GM23338 (cell line): ENCODE measurements around the gene PPP2R1B. TPM values are rescaled to one million over a fixed set of nuclear protein-coding genes. Genes with fewer than 3 reads are reported as not detected.

Source experiments
- ATAC-seq: fragments of 200-7000 bp; cut with Tn5 transposase; 3 replicates; pipeline ENCODE4 v1.9.1; 2020
- DNase-seq: peaks from one replicate; pipeline ENCODE4 v3.0.0-alpha.2; 2015; ENCODE audit warnings: low spot score
- H2AFZ ChIP-seq: fragments of 200-600 bp; sonication (generic); 2 replicates; pipeline ENCODE4 v1.8.0; 2016; ENCODE audit warnings: antibody characterized with exemption, mild to moderate bottlenecking, moderate library complexity
- H3F3A ChIP-seq: fragments of 200-600 bp; sonication (generic); replicated peaks from 2 replicates; pipeline ENCODE4 v1.8.0; 2017; ENCODE audit warnings: antibody characterized with exemption, mixed run types, low read depth
- H3K27ac ChIP-seq: fragments of 200-600 bp; sonication (generic); 2 replicates; pipeline ENCODE4 v1.6.1; 2016; ENCODE audit warnings: low read depth
- H3K27me3 ChIP-seq: fragments of 200-600 bp; sonication (generic); 2 replicates; pipeline ENCODE4 v1.8.0; 2016; ENCODE audit warnings: mild to moderate bottlenecking, mixed run types, moderate library complexity; ENCODE audit not compliant: insufficient read depth
- H3K36me3 ChIP-seq: fragments of 200-600 bp; sonication (generic); 2 replicates; pipeline ENCODE4 v1.8.0; 2016; ENCODE audit warnings: mild to moderate bottlenecking; ENCODE audit not compliant: insufficient read depth
- H3K4me1 ChIP-seq: fragments of 200-600 bp; sonication (generic); 2 replicates; pipeline ENCODE4 v1.8.0; 2016; ENCODE audit warnings: mild to moderate bottlenecking, moderate library complexity; ENCODE audit not compliant: insufficient read depth
- H3K4me2 ChIP-seq: fragments of 200-600 bp; sonication (generic); 2 replicates; pipeline ENCODE4 v1.7.1; 2017; ENCODE audit warnings: mixed run types
- H3K4me3 ChIP-seq: fragments of 200-600 bp; sonication (generic); 2 replicates; pipeline ENCODE4 v1.6.1; 2016; ENCODE audit warnings: mixed run types
- H3K79me2 ChIP-seq: fragments of 200-600 bp; sonication (generic); replicated peaks from 2 replicates; pipeline ENCODE4 v1.8.0; 2017; ENCODE audit warnings: mild to moderate bottlenecking; ENCODE audit not compliant: insufficient read depth
- H3K9me2 ChIP-seq: fragments of 200-600 bp; sonication (generic); 2 replicates; pipeline ENCODE4 v1.8.0; 2017; ENCODE audit not compliant: insufficient read depth
- H4K20me1 ChIP-seq: fragments of 200-600 bp; sonication (generic); replicated peaks from 2 replicates; pipeline ENCODE4 v1.8.0; 2017; ENCODE audit warnings: mild to moderate bottlenecking; ENCODE audit not compliant: insufficient read depth
- H3K27ac Mint-ChIP-seq: 2 replicates; pipeline ENCODE4 v1.8.0; 2020; ENCODE audit warnings: inconsistent platforms, mild to moderate bottlenecking, moderate library complexity, mixed read lengths
- H3K27me3 Mint-ChIP-seq: 3 replicates; pipeline ENCODE4 v1.8.0; 2022; ENCODE audit warnings: low read depth, mild to moderate bottlenecking, moderate library complexity, mixed read lengths, inconsistent platforms; ENCODE audit not compliant: insufficient read depth, poor library complexity
- H3K36me3 Mint-ChIP-seq: 3 replicates; pipeline ENCODE4 v1.8.0; 2021; ENCODE audit warnings: low read depth, mild to moderate bottlenecking, inconsistent platforms, moderate library complexity, mixed read lengths
- H3K4me1 Mint-ChIP-seq: 3 replicates; pipeline ENCODE4 v1.8.0; 2020; ENCODE audit warnings: mild to moderate bottlenecking, inconsistent platforms, mixed read lengths
- H3K4me3 Mint-ChIP-seq: 3 replicates; pipeline ENCODE4 v1.8.0; 2021; ENCODE audit warnings: moderate library complexity, mild to moderate bottlenecking, inconsistent platforms, mixed read lengths
- H3K9me3 Mint-ChIP-seq: 3 replicates; pipeline ENCODE4 v1.8.0; 2020; ENCODE audit warnings: moderate library complexity, mild to moderate bottlenecking, inconsistent platforms, mixed read lengths
- CREB1 ChIP-seq: fragments of 250-450 bp; sonication (Bioruptor Pico); IDR thresholded peaks from 2 replicates; pipeline ENCODE4 v1.5.0; 2020; ENCODE audit warnings: low read depth, mild to moderate bottlenecking, moderate library complexity
- CTCF ChIP-seq, 2 experiments: fragments of 200-600 bp in 1 of 2; sonication (generic) in 1 of 2; conservative IDR thresholded peaks; 2 replicates each; pipeline versions ENCODE4 v1.5.1 to v1.6.1; 2016 to 2017; ENCODE audit warnings: antibody characterized with exemption in 2 of 2, low read depth in 2 of 2, mild to moderate bottlenecking in 2 of 2, moderate library complexity in 1 of 2
- EZH2 ChIP-seq: fragments of 200-600 bp; sonication (generic); IDR thresholded peaks from one replicate; pipeline ENCODE4 v1.8.0; 2017; ENCODE audit warnings: antibody characterized with exemption, mild to moderate bottlenecking, low read depth; ENCODE audit not compliant: unreplicated experiment
- EZH2phosphoT487 ChIP-seq: fragments of 200-600 bp; sonication (generic); IDR thresholded peaks from one replicate; pipeline ENCODE4 v1.8.1; 2018; ENCODE audit warnings: antibody characterized with exemption; ENCODE audit not compliant: unreplicated experiment
- JUNB ChIP-seq: IDR thresholded peaks from one replicate; pipeline ENCODE4 v1.6.1; 2016; ENCODE audit warnings: antibody characterized with exemption; ENCODE audit not compliant: unreplicated experiment
- NANOG ChIP-seq: IDR thresholded peaks from 2 replicates; pipeline ENCODE4 v1.6.1; 2016; ENCODE audit warnings: antibody characterized with exemption, borderline replicate concordance
- POLR2AphosphoS5 ChIP-seq: IDR thresholded peaks from 2 replicates; pipeline ENCODE4 v1.6.1; 2016; ENCODE audit warnings: antibody characterized with exemption, low read depth
- STAT1 ChIP-seq: IDR thresholded peaks from one replicate; pipeline ENCODE4 v1.6.1; 2016; ENCODE audit warnings: antibody characterized with exemption; ENCODE audit not compliant: unreplicated experiment
- ZNF114 ChIP-seq: fragments of 250-450 bp; sonication (Bioruptor Pico); IDR thresholded peaks from 2 replicates; pipeline ENCODE4 v1.5.0; 2020; ENCODE audit warnings: mild to moderate bottlenecking, moderate library complexity
- ZNF331 ChIP-seq: fragments of 250-450 bp; sonication (Bioruptor Pico); IDR thresholded peaks from 2 replicates; pipeline ENCODE4 v1.5.0; 2020; ENCODE audit warnings: low read depth, mild to moderate bottlenecking, moderate library complexity
- polyA plus RNA-seq: library from polyadenylated mRNA; unstranded; fragments of >200 nt; fragmentation: Nextera tagmentation; extraction: Ambion mirVana; gene quantifications from 2 replicates; pipeline ENCODE4 v1.2.1, GENCODE V29; 2016
- total RNA-seq: library from RNA; depleted of rRNA; stranded (reverse); fragments of >200 nt; shearing (Covaris generic); gene quantifications from 2 replicates; pipeline ENCODE4 v1.2.3, GENCODE V29; 2014
- TF ChIP-seq, protein P1 (sequence below): IDR thresholded peaks from 2 replicates; pipeline ENCODE4 v1.6.1; 2016; ENCODE audit warnings: antibody characterized with exemption
- TF ChIP-seq, protein P2 (sequence below): IDR thresholded peaks from one replicate; pipeline ENCODE4 v1.6.1; 2018; ENCODE audit warnings: antibody characterized with exemption; ENCODE audit not compliant: unreplicated experiment
- TF ChIP-seq, protein P3 (sequence below): fragments of 250-450 bp; sonication (Bioruptor Pico); IDR thresholded peaks from 2 replicates; pipeline ENCODE4 v1.5.0; 2020; ENCODE audit warnings: mild to moderate bottlenecking, moderate library complexity

Gene PPP2R1B
- total and polyA plus RNA-seq, 2 experiments from 2014 or later, result 18.5 to 82.0 TPM

GRCh38 chr11:111808063-111808588 lies 41.9 kb upstream of the PPP2R1B start:
- H3K4me3 Mint-ChIP-seq, result no peak overlapping the region

More at GRCh38 chr11:111808063-111808588, 41.9 kb upstream of the PPP2R1B start:
- no peak overlapping the region for H2AFZ ChIP-seq
- no peaks in the 10 kb centered on the region for H3K27me3 ChIP-seq
- Mint-ChIP-seq H3K9me3 (no peaks in the 10 kb centered on the region), H3K27me3 (peaks cover 4% of the 10 kb centered on the region), H3K27ac (no peak overlapping the region), H3K36me3 (no peaks in the 10 kb centered on the region; the same call in 1 of the 3 replicates), H3K4me1 (peaks cover 6% of the 10 kb centered on the region)
- no peaks in the 10 kb centered on the region for H3K36me3 ChIP-seq
- ATAC-seq (no peak), DNase-seq (no peak)
- H3K27ac ChIP-seq, result no peak overlapping the region
- H4K20me1 ChIP-seq, result no peaks in the 10 kb centered on the region
- H3K4me3 ChIP-seq, result no peak overlapping the region
- no peak overlapping the region for H3K4me2 ChIP-seq
- H3K79me2 ChIP-seq, result no peaks in the 10 kb centered on the region
- TF ChIP-seq CTCF (conservative IDR thresholded peaks at IDR 0.05; ENCODE audit: low read depth in 2 of 2) (no peak), EZH2phosphoT487 (no peak), ZNF331 (CRISPR knock-in tag) (no peak), STAT1 (no peak), JUNB (no peak), CREB1 (no peak), NANOG (no peak), POLR2AphosphoS5 (no peak), ZNF114 (no peak), EZH2 (no peak)
- TF ChIP-seq, protein P1, sequence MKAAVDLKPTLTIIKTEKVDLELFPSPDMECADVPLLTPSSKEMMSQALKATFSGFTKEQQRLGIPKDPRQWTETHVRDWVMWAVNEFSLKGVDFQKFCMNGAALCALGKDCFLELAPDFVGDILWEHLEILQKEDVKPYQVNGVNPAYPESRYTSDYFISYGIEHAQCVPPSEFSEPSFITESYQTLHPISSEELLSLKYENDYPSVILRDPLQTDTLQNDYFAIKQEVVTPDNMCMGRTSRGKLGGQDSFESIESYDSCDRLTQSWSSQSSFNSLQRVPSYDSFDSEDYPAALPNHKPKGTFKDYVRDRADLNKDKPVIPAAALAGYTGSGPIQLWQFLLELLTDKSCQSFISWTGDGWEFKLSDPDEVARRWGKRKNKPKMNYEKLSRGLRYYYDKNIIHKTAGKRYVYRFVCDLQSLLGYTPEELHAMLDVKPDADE, result no peak
- TF ChIP-seq, protein P2, sequence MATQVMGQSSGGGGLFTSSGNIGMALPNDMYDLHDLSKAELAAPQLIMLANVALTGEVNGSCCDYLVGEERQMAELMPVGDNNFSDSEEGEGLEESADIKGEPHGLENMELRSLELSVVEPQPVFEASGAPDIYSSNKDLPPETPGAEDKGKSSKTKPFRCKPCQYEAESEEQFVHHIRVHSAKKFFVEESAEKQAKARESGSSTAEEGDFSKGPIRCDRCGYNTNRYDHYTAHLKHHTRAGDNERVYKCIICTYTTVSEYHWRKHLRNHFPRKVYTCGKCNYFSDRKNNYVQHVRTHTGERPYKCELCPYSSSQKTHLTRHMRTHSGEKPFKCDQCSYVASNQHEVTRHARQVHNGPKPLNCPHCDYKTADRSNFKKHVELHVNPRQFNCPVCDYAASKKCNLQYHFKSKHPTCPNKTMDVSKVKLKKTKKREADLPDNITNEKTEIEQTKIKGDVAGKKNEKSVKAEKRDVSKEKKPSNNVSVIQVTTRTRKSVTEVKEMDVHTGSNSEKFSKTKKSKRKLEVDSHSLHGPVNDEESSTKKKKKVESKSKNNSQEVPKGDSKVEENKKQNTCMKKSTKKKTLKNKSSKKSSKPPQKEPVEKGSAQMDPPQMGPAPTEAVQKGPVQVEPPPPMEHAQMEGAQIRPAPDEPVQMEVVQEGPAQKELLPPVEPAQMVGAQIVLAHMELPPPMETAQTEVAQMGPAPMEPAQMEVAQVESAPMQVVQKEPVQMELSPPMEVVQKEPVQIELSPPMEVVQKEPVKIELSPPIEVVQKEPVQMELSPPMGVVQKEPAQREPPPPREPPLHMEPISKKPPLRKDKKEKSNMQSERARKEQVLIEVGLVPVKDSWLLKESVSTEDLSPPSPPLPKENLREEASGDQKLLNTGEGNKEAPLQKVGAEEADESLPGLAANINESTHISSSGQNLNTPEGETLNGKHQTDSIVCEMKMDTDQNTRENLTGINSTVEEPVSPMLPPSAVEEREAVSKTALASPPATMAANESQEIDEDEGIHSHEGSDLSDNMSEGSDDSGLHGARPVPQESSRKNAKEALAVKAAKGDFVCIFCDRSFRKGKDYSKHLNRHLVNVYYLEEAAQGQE, result no peak
- TF ChIP-seq, protein P3, sequence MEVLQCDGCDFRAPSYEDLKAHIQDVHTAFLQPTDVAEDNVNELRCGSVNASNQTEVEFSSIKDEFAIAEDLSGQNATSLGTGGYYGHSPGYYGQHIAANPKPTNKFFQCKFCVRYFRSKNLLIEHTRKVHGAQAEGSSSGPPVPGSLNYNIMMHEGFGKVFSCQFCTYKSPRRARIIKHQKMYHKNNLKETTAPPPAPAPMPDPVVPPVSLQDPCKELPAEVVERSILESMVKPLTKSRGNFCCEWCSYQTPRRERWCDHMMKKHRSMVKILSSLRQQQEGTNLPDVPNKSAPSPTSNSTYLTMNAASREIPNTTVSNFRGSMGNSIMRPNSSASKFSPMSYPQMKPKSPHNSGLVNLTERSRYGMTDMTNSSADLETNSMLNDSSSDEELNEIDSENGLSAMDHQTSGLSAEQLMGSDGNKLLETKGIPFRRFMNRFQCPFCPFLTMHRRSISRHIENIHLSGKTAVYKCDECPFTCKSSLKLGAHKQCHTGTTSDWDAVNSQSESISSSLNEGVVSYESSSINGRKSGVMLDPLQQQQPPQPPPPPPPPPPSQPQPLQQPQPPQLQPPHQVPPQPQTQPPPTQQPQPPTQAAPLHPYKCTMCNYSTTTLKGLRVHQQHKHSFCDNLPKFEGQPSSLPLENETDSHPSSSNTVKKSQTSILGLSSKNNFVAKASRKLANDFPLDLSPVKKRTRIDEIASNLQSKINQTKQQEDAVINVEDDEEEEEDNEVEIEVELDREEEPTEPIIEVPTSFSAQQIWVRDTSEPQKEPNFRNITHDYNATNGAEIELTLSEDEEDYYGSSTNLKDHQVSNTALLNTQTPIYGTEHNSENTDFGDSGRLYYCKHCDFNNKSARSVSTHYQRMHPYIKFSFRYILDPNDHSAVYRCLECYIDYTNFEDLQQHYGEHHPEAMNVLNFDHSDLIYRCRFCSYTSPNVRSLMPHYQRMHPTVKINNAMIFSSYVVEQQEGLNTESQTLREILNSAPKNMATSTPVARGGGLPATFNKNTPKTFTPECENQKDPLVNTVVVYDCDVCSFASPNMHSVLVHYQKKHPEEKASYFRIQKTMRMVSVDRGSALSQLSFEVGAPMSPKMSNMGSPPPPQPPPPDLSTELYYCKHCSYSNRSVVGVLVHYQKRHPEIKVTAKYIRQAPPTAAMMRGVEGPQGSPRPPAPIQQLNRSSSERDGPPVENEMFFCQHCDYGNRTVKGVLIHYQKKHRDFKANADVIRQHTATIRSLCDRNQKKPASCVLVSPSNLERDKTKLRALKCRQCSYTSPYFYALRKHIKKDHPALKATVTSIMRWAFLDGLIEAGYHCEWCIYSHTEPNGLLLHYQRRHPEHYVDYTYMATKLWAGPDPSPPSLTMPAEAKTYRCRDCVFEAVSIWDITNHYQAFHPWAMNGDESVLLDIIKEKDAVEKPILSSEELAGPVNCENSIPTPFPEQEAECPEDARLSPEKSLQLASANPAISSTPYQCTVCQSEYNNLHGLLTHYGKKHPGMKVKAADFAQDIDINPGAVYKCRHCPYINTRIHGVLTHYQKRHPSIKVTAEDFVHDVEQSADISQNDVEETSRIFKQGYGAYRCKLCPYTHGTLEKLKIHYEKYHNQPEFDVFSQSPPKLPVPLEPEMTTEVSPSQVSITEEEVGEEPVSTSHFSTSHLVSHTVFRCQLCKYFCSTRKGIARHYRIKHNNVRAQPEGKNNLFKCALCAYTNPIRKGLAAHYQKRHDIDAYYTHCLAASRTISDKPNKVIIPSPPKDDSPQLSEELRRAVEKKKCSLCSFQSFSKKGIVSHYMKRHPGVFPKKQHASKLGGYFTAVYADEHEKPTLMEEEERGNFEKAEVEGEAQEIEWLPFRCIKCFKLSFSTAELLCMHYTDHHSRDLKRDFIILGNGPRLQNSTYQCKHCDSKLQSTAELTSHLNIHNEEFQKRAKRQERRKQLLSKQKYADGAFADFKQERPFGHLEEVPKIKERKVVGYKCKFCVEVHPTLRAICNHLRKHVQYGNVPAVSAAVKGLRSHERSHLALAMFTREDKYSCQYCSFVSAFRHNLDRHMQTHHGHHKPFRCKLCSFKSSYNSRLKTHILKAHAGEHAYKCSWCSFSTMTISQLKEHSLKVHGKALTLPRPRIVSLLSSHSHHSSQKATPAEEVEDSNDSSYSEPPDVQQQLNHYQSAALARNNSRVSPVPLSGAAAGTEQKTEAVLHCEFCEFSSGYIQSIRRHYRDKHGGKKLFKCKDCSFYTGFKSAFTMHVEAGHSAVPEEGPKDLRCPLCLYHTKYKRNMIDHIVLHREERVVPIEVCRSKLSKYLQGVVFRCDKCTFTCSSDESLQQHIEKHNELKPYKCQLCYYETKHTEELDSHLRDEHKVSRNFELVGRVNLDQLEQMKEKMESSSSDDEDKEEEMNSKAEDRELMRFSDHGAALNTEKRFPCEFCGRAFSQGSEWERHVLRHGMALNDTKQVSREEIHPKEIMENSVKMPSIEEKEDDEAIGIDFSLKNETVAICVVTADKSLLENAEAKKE (CRISPR knock-in tag), result no peak
- no peaks in the 10 kb centered on the region for H3F3A ChIP-seq
- no peaks in the 10 kb centered on the region for H3K9me2 ChIP-seq
- H3K4me1 ChIP-seq, result peaks cover 6% of the 10 kb centered on the region; the same call in 1 of the 2 replicates
